SK-N-SH (cell line): ENCODE results near the gene FEM1C. TPM values are rescaled to one million over a fixed set of nuclear protein-coding genes. Genes with fewer than 3 reads are reported as not detected.

Experiments
- CTCF ChIA-PET: fragments of 300-600, 350-600 bp; formaldehyde crosslinking; extraction: SDS; loops from one replicate; lab custom pipeline; 2021; lab: Yijun Ruan, JAX
- POLR2A ChIA-PET: fragments of 350-600 bp; sonication (Branson Sonifier 250); formaldehyde crosslinking; extraction: SDS; loops from one replicate; lab custom pipeline; 2020; ENCODE audit warnings: antibody characterized with exemption, inconsistent platforms; lab: Yijun Ruan, JAX
- DNase-seq: peaks from one replicate; pipeline ENCODE4 v3.0.0; 2012
- H2AFZ ChIP-seq: fragments of 200-600 bp; sonication (generic); 2 replicates; pipeline ENCODE4 v1.8.1; 2016; ENCODE audit warnings: antibody characterized with exemption, mild to moderate bottlenecking, low read depth
- H3F3A ChIP-seq: fragments of 200-600 bp; sonication (generic); replicated peaks from 2 replicates; pipeline ENCODE3; 2016; ENCODE audit warnings: antibody characterized with exemption, mild to moderate bottlenecking; ENCODE audit not compliant: insufficient read depth
- H3K27ac ChIP-seq, 2 experiments: fragments of 200-500 bp in 1 of 2; fragments of 200-600 bp in 1 of 2; sonication (Bioruptor generic) in 1 of 2; sonication (generic), shearing (Covaris generic) in 1 of 2; 2 replicates each; pipeline versions ENCODE4 v1.5.1 to v1.6.1; 2014 to 2016; ENCODE audit warnings: low read depth in 2 of 2, inconsistent platforms in 1 of 2, low read length in 1 of 2, mild to moderate bottlenecking in 1 of 2, mixed read lengths in 1 of 2
- H3K27me3 ChIP-seq: fragments of 200-600 bp; sonication (generic), shearing (Covaris generic); 2 replicates; pipeline ENCODE4 v1.6.1; 2016; ENCODE audit warnings: mixed run types; ENCODE audit not compliant: insufficient read depth
- H3K36me3 ChIP-seq, 2 experiments: fragments of 200-500 bp in 1 of 2; fragments of 200-600 bp in 1 of 2; sonication (Bioruptor generic) in 1 of 2; sonication (generic) in 1 of 2; replicated peaks in 1 of 2; 2 replicates each; pipeline versions ENCODE3 to v1.5.1; 2014 to 2016; ENCODE audit warnings: low read length in 1 of 2, mild to moderate bottlenecking in 1 of 2; ENCODE audit not compliant: insufficient read depth in 2 of 2, control insufficient read depth in 1 of 2
- H3K4me1 ChIP-seq, 2 experiments: fragments of 200-500 bp in 1 of 2; fragments of 200-600 bp in 1 of 2; sonication (Bioruptor generic) in 1 of 2; sonication (generic), shearing (Covaris generic) in 1 of 2; 2 replicates each; pipeline versions ENCODE4 v1.5.1 to v1.6.1; 2014 to 2016; ENCODE audit warnings: low read depth in 1 of 2, low read length in 1 of 2, mixed run types in 1 of 2; ENCODE audit not compliant: insufficient read depth in 2 of 2, control insufficient read depth in 1 of 2
- H3K4me2 ChIP-seq: fragments of 200-600 bp; sonication (generic), shearing (Covaris generic); 2 replicates; pipeline ENCODE4 v1.6.1; 2017; ENCODE audit warnings: mixed run types
- H3K4me3 ChIP-seq, 2 experiments: fragments of 200-500 bp in 1 of 2; fragments of 200-600 bp in 1 of 2; sonication (Bioruptor generic) in 1 of 2; sonication (generic), shearing (Covaris generic) in 1 of 2; 2 replicates each; pipeline versions ENCODE4 v1.5.1 to v1.8.1; 2014 to 2016; ENCODE audit warnings: low read depth in 2 of 2, inconsistent platforms in 1 of 2, low read length in 1 of 2, mild to moderate bottlenecking in 1 of 2, mixed read lengths in 1 of 2, moderate library complexity in 1 of 2
- H3K79me2 ChIP-seq: fragments of 200-600 bp; sonication (generic); 2 replicates; pipeline ENCODE4 v1.8.1; 2017; ENCODE audit warnings: mild to moderate bottlenecking; ENCODE audit not compliant: insufficient read depth
- H3K9ac ChIP-seq: fragments of 200-600 bp; sonication (generic); 2 replicates; pipeline ENCODE4 v1.6.1; 2017; ENCODE audit warnings: mixed run types
- H3K9me2 ChIP-seq: fragments of 200-600 bp; sonication (generic); 2 replicates; pipeline ENCODE4 v1.6.1; 2017; ENCODE audit warnings: mixed run types
- H3K9me3 ChIP-seq: fragments of 200-600 bp; sonication (generic); 2 replicates; pipeline ENCODE4 v1.6.1; 2017; ENCODE audit warnings: mixed run types, mild to moderate bottlenecking, moderate library complexity
- H4K20me1 ChIP-seq: fragments of 200-600 bp; sonication (generic); 2 replicates; pipeline ENCODE4 v1.6.1; 2017; ENCODE audit warnings: mild to moderate bottlenecking, mixed run types; ENCODE audit not compliant: insufficient read depth
- CHD2 ChIP-seq: fragments of 150-350 bp; IDR thresholded peaks from 2 replicates; pipeline ENCODE4 v1.6.1; 2018; ENCODE audit warnings: low read length; ENCODE audit not compliant: partially characterized antibody
- EP300 ChIP-seq, 2 experiments: IDR thresholded peaks; 2 replicates each; pipeline versions ENCODE4 v1.4.0 to v1.6.1; 2012; ENCODE audit warnings: borderline replicate concordance in 1 of 2, low read depth in 1 of 2, low read length in 1 of 2
- EZH2phosphoT487 ChIP-seq: fragments of 200-600 bp; sonication (generic); IDR thresholded peaks from 2 replicates; pipeline ENCODE4 v1.6.1; 2017; ENCODE audit warnings: low read depth, mixed run types, mild to moderate bottlenecking, antibody characterized with exemption, moderate library complexity, borderline replicate concordance
- FOSL2 ChIP-seq: IDR thresholded peaks from 2 replicates; pipeline ENCODE4 v1.4.0; 2012; ENCODE audit warnings: low read depth, mild to moderate bottlenecking, moderate library complexity, borderline replicate concordance
- GATA2 ChIP-seq: sonication (generic); formaldehyde crosslinking; IDR thresholded peaks from 2 replicates; pipeline ENCODE4 v1.5.0; 2020; ENCODE audit warnings: mild to moderate bottlenecking, missing genetic modification reagents
- JUND ChIP-seq: IDR thresholded peaks from 2 replicates; pipeline ENCODE4 v1.4.0; 2012
- MEF2A ChIP-seq: IDR thresholded peaks from 2 replicates; pipeline ENCODE4 v1.4.0; 2012; ENCODE audit warnings: low read depth, borderline replicate concordance
- MXI1 ChIP-seq: IDR thresholded peaks from 2 replicates; pipeline ENCODE4 v1.6.1; 2012; ENCODE audit warnings: mild to moderate bottlenecking, low read depth, low read length, improper control_type of control experiment
- RCOR1 ChIP-seq: fragments of 150-350 bp; IDR thresholded peaks from 2 replicates; pipeline ENCODE4 v1.6.1; 2017; ENCODE audit warnings: antibody characterized with exemption, low read length
- RFX5 ChIP-seq: IDR thresholded peaks from 2 replicates; pipeline ENCODE4 v1.6.1; 2012; ENCODE audit warnings: mild to moderate bottlenecking, improper control_type of control experiment, low read length
- RXRA ChIP-seq: IDR thresholded peaks from 2 replicates; pipeline ENCODE4 v1.4.0; 2012; ENCODE audit warnings: low read depth, mild to moderate bottlenecking, borderline replicate concordance
- SIN3A ChIP-seq: IDR thresholded peaks from 2 replicates; pipeline ENCODE4 v1.6.1; 2012; ENCODE audit warnings: low read depth, mild to moderate bottlenecking, low read length, moderate library complexity, borderline replicate concordance
- SMC3 ChIP-seq: IDR thresholded peaks from 2 replicates; pipeline ENCODE4 v1.6.1; 2012; ENCODE audit warnings: low read depth, low read length, improper control_type of control experiment
- TCF12 ChIP-seq: IDR thresholded peaks from 2 replicates; pipeline ENCODE4 v1.4.0; 2012
- TEAD4 ChIP-seq: IDR thresholded peaks from 2 replicates; pipeline ENCODE4 v1.4.0; 2012; ENCODE audit warnings: mild to moderate bottlenecking, borderline replicate concordance; ENCODE audit not compliant: insufficient read depth
- YY1 ChIP-seq: IDR thresholded peaks from 2 replicates; pipeline ENCODE4 v1.4.0; 2012; ENCODE audit warnings: low read depth, mild to moderate bottlenecking
- polyA plus RNA-seq, 3 experiments: library from polyadenylated mRNA; depleted of rRNA; stranded (reverse); fragments of >200 nt; gene quantifications; 2 replicates each; pipeline ENCODE4 v1.2.3, GENCODE V29; 2012
- TF ChIP-seq, protein P1 (sequence below): IDR thresholded peaks from 2 replicates; pipeline ENCODE4 v1.4.0; 2012; ENCODE audit warnings: low read depth, borderline replicate concordance
- TF ChIP-seq, protein P2 (sequence below): fragments of 150-350 bp; IDR thresholded peaks from 2 replicates; pipeline ENCODE4 v1.6.1; 2016; ENCODE audit warnings: mild to moderate bottlenecking, low read depth, low read length
- TF ChIP-seq, protein P3 (sequence below): IDR thresholded peaks from 2 replicates; pipeline ENCODE4 v1.6.1; 2012; ENCODE audit warnings: mild to moderate bottlenecking, low read depth, low read length, moderate library complexity
- TF ChIP-seq, protein P4 (sequence below): fragments of 150-350 bp; IDR thresholded peaks from 2 replicates; pipeline ENCODE4 v1.6.1; 2017; ENCODE audit warnings: antibody characterized with exemption, low read length, low read depth, borderline replicate concordance

Gene FEM1C
- polyA plus RNA-seq, 1 of the 3 experiments (the other 2 are of a cell fraction) = 2.8 TPM

DNA sequence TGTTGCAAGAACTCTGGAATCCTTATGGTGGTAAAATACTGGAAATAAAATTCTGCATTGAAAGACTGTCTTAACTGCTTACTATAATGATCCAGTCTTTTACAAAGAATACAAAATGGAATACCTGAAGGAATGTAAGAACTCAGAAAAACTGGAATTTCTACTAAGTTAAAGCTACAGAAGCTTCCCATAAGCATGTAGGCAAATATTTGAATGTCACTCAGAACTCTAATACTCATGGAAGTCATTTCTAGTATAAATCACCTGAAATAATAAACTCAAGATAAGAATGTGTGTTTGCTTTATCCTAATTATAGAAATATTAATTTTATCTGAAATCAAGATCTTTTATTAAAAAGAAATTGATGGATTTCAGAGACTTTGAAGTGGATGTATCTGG is 54.8 kb downstream of the FEM1C start:
- no peaks in the 10 kb centered on the region for H3K36me3 ChIP-seq
- no peaks in the 10 kb centered on the region for H3K9me3 ChIP-seq
- H3K27ac ChIP-seq = no peak overlapping the region
- no peaks in the 10 kb centered on the region for H3K9me2 ChIP-seq
- CTCF ChIA-PET = no interaction called here
- peaks cover 0 to 3% of the 10 kb centered on the region in 2 experiments; a peak in 1 of 4 replicates for H3K4me1 ChIP-seq
- no peaks in the 10 kb centered on the region for H3K27me3 ChIP-seq
- no peak for DNase-seq
- POLR2A ChIA-PET = no interaction called here
- H3K4me2 ChIP-seq = no peak overlapping the region
- no peaks in the 10 kb centered on the region for H4K20me1 ChIP-seq
- no peaks in the 10 kb centered on the region for H3K79me2 ChIP-seq
- H3F3A ChIP-seq = no peaks in the 10 kb centered on the region
- TF ChIP-seq TCF12 = no peak
- TF ChIP-seq SMC3 = no peak
- no peak for TF ChIP-seq JUND
- no peak for TF ChIP-seq YY1
- no peak overlapping the region for H3K4me3 ChIP-seq
- no peak overlapping the region for H2AFZ ChIP-seq
- H3K9ac ChIP-seq = no peak overlapping the region

DNA sequence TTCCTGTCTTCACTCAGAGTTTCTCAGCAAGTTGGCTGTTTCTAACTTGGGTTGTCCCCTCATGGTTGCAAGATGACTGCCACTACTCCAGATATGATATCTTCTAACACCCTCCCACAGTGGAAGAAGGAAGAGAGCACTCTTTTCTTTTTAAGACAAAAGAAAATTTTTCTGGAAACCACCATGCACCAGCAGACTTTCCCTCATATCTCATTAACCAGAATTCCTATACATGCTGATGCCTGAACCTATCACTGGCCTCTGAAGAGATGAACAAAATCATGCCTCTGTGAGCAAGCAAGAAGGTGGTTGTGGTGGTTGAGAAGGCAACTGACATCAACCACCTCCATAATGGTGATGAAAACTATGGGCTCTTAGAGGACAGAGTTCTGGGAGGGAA is 56.8 kb downstream of the FEM1C start:
- no peak overlapping the region for H3K27ac ChIP-seq
- no peaks in the 10 kb centered on the region for H3K4me1 ChIP-seq
- no peak for DNase-seq
- ChIA-PET POLR2A (no interaction called here), CTCF (no interaction called here)
- H3K4me2 ChIP-seq = no peak overlapping the region
- H3K9me3 ChIP-seq = no peaks in the 10 kb centered on the region
- H3K36me3 ChIP-seq = no peaks in the 10 kb centered on the region
- no peak overlapping the region for H3K9ac ChIP-seq
- H4K20me1 ChIP-seq = no peaks in the 10 kb centered on the region
- no peaks in the 10 kb centered on the region for H3F3A ChIP-seq
- H2AFZ ChIP-seq = no peak overlapping the region
- TF ChIP-seq EP300 (IDR thresholded peaks at IDR 0.05; ENCODE audit: borderline replicate concordance in 1 of 2, low read depth in 1 of 2, low read length in 1 of 2) (no peak), GATA2 (CRISPR knock-in tag) (no peak), MXI1 (no peak), SIN3A (no peak), TCF12 (no peak), TEAD4 (no peak), RCOR1 (no peak), RFX5 (no peak), CHD2 (no peak), YY1 (no peak), EZH2phosphoT487 (no peak), MEF2A (no peak), FOSL2 (no peak), RXRA (no peak)
- TF ChIP-seq, protein P1, sequence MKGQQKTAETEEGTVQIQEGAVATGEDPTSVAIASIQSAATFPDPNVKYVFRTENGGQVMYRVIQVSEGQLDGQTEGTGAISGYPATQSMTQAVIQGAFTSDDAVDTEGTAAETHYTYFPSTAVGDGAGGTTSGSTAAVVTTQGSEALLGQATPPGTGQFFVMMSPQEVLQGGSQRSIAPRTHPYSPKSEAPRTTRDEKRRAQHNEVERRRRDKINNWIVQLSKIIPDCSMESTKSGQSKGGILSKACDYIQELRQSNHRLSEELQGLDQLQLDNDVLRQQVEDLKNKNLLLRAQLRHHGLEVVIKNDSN = no peak
- TF ChIP-seq, protein P2, sequence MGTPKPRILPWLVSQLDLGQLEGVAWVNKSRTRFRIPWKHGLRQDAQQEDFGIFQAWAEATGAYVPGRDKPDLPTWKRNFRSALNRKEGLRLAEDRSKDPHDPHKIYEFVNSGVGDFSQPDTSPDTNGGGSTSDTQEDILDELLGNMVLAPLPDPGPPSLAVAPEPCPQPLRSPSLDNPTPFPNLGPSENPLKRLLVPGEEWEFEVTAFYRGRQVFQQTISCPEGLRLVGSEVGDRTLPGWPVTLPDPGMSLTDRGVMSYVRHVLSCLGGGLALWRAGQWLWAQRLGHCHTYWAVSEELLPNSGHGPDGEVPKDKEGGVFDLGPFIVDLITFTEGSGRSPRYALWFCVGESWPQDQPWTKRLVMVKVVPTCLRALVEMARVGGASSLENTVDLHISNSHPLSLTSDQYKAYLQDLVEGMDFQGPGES = no peak
- TF ChIP-seq, protein P3, sequence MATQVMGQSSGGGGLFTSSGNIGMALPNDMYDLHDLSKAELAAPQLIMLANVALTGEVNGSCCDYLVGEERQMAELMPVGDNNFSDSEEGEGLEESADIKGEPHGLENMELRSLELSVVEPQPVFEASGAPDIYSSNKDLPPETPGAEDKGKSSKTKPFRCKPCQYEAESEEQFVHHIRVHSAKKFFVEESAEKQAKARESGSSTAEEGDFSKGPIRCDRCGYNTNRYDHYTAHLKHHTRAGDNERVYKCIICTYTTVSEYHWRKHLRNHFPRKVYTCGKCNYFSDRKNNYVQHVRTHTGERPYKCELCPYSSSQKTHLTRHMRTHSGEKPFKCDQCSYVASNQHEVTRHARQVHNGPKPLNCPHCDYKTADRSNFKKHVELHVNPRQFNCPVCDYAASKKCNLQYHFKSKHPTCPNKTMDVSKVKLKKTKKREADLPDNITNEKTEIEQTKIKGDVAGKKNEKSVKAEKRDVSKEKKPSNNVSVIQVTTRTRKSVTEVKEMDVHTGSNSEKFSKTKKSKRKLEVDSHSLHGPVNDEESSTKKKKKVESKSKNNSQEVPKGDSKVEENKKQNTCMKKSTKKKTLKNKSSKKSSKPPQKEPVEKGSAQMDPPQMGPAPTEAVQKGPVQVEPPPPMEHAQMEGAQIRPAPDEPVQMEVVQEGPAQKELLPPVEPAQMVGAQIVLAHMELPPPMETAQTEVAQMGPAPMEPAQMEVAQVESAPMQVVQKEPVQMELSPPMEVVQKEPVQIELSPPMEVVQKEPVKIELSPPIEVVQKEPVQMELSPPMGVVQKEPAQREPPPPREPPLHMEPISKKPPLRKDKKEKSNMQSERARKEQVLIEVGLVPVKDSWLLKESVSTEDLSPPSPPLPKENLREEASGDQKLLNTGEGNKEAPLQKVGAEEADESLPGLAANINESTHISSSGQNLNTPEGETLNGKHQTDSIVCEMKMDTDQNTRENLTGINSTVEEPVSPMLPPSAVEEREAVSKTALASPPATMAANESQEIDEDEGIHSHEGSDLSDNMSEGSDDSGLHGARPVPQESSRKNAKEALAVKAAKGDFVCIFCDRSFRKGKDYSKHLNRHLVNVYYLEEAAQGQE = no peak
- TF ChIP-seq, protein P4, sequence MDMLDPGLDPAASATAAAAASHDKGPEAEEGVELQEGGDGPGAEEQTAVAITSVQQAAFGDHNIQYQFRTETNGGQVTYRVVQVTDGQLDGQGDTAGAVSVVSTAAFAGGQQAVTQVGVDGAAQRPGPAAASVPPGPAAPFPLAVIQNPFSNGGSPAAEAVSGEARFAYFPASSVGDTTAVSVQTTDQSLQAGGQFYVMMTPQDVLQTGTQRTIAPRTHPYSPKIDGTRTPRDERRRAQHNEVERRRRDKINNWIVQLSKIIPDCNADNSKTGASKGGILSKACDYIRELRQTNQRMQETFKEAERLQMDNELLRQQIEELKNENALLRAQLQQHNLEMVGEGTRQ = no peak
- TF ChIP-seq, all 33 proteins: peak for 0
- H3K9me2 ChIP-seq = no peaks in the 10 kb centered on the region
- H3K4me3 ChIP-seq = no peak overlapping the region
- H3K27me3 ChIP-seq = no peaks in the 10 kb centered on the region
- no peaks in the 10 kb centered on the region for H3K79me2 ChIP-seq
